GM19099 (cell line): ENCODE results near the gene SPPL2A.

Experiments
- POLR2A ChIP-seq: IDR thresholded peaks from 3 replicates; pipeline ENCODE4 v1.6.1; 2011; ENCODE audit warnings: low read depth; ENCODE audit not compliant: insufficient read length; ENCODE audit errors: extremely low read depth

Gene SPPL2A

DNA sequence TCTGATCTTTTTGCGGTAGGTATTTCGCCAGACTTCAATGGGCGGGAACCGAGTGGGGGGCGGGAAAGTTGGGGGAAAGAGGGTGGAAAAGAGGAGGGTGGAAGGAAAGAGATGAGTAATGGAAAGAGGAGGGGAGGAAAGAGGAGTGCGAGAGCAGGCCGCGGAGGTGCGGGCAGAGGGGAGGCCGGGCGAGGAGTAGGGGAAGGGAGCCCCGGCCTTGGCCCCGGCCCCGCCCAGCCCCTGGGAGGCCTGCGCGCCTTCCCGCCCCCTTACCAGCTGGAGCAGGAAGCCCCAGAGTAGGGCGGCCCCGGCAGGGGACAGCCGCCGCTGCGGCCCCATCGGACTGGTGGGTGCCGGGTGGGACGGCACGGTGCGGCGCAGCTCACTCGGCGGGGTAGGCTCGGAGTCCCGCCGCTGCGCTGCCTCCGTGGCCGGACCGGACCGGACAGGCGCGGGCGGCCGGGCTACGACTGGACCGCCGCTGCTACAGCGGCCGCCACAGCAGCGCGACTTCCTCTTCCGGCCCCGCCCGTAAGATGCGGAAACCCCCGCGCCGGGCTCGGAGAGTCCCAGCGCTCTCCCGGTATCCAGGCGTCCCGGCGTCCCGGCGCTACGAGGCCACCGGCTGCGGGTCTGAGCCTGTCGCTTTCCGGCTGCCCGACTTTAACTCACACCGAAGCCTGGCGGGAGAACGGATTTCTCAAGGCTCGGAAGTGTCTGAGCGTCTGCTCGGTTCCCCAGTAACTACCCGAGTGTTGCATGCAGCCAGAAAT lies at the start of gene SPPL2A:
Gene SPPL2A, minus strand, starts transcription at position 512 of the 773 bp plus-strand sequence. Its CDS starts 173 bp downstream, at position 339.
- TF ChIP-seq POLR2A, result peak; percentile 98

DNA sequence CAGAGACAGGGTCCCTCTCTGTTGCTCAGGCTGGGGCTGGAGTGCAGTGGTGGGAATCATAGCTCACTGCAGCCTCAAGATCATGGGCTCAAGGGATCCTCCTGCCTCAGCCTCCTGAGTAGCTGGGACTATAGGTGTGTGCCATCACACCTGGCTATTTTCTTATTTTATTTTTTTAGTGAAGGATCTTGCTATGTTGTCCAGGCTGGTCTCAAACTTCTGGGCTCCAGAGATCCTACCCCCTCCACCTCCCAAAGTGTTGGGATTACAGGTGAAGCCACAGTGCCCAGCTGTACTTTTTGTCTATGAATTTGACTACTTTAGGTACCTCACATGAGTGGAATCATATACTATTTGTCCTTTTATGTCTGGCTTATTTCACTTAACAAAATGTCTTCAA lies 49.1 kb upstream of the SPPL2A start:
- no peak for TF ChIP-seq POLR2A

GRCh38 chr15:50813865-50814264 lies 48.4 kb upstream of the SPPL2A start:
- no peak for TF ChIP-seq POLR2A

DNA sequence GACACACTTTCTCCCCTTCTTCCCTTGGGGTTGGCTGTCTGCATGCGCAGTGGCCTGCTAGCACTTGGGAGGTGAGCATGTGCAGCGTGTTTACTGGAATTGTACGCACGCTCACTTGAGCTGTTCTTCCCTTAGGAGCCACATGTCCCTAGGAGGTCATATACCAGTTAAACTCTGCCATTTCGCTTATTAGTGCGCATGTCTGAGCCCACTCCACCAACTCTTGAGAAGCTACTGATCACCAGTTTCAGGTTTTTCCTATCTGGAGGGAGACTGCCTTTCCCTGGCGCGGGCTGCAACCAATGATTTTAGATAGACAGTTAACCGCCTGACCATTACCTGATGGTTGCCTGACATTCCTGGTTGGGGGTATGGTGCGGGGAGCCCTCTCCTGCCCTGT lies 47.6 kb upstream of the SPPL2A start:
- TF ChIP-seq POLR2A, result no peak

GRCh38 chr15:50810128-50810527 lies 44.6 kb upstream of the SPPL2A start:
- no peak for TF ChIP-seq POLR2A

DNA sequence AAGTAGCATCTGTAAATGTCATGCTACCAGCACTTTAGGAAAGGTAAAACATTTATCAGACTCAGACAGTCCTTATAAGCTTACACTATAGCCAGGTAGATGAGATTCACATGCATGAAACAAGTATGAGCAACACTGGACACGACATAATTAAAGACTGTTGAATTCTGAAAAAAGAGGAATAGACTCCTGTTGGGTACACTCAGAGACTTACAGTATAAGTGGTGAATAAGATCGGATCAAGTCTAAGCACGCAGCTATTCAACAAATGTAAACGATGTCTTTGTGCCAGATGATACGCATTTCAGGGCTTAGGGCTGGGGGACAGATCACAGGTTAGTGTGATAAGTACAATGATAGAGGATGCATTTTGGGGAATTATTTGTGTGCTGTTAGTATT lies 43.2 kb upstream of the SPPL2A start:
- no peak for TF ChIP-seq POLR2A

DNA sequence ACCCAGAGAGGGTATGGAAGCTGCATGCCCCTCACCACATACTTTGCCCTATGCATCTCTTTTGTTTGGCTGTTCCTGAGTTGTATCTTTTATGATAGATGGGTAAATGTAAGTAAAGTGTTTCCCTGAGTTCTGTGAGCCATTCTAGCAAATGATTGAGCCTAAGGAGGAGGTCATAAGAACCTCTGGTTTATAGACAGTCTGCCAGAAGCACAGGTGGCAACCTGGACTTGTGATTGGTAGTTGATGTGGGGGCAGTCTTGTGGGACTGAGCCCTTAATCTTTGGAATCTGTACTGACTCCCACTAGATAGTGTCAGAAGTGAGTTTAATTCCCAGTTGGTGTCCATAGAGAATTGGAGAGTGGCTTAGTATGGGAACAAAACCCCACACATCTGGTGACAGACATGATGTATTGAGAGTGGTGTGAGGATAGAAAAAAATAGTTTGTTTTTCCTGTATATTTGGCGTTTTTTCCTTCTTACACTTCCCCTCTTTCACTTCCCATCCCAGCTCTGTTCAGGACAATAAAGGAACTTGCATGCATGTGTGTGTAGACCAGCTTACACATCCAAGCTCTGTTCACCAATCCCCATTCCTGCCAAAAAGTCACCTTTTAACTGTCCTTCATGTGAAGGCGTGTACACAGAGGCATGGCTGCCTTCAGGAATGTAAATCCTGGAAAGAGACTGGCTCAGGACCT lies 38.1 kb upstream of the SPPL2A start:
- TF ChIP-seq POLR2A, result no peak

- TF ChIP-seq POLR2A, result no peak
Observed at GRCh38 chr15:50800715-50801114, 35.2 kb upstream of the SPPL2A start.

DNA sequence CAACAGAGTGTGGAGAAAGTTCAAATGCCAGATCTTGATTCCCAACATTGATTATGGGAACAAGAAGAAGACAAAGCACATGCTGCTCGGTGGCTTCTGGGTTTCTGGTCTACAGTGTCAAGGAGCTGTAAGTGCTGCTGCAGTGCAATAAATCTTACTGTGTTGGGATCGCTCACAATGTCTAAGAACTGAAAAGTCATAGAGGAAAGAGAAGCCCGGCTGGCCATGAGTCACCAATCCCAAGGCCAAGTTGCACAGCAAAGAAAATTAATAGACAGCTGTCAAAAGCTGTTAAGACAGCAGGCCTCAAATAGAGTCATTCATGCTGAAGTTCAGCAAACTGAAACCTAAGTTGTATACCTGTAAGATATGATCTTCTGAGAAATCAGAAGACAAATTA lies 33.2 kb upstream of the SPPL2A start:
- no peak for TF ChIP-seq POLR2A

GRCh38 chr15:50797926-50798325 lies 32.4 kb upstream of the SPPL2A start:
- no peak for TF ChIP-seq POLR2A

- no peak for TF ChIP-seq POLR2A
Observed at GRCh38 chr15:50791486-50791885, 26.0 kb upstream of the SPPL2A start.

GRCh38 chr15:50790778-50791453 lies 25.4 kb upstream of the SPPL2A start:
- no peak for TF ChIP-seq POLR2A

DNA sequence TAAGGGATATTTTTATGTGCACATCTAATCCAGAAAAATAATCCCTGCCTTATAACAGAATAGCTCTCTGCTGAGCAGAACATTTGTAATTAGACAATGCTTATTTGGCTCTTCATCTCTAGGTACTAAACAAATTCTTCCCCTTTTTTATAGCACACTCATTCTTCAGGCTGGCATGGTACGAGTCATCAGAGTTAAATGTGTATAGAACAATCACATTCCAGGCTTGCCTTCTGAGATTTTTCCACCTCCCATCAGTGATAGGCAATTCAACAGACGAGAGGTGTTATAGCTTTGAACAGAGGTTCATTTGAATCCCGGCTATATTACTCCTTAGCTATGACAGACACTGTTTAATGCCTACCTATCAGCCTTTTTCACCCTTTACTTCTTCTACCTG lies 21.4 kb upstream of the SPPL2A start:
- TF ChIP-seq POLR2A, result no peak

GRCh38 chr15:50786438-50786837 lies 20.9 kb upstream of the SPPL2A start:
- TF ChIP-seq POLR2A, result no peak

DNA sequence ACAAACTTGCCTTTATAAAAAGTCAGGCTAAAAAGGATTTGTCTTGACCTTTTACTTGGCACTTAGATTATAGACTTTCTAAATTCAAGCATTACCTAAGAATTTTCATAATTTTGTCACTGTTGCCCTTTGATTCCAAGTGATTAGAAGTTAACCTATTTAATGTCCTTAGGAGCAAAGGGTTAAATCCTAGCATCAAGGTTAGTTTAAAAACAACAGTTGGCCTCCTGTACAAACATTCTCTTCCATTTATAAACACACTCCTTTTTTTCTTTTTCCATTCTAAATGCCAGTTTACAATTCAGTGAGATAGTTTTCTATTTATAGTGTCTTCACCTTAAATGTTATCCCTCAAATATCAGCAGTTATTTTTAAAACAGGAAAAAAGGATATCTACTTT lies 18.4 kb upstream of the SPPL2A start:
- no peak for TF ChIP-seq POLR2A

- no peak for TF ChIP-seq POLR2A
Observed at GRCh38 chr15:50783411-50783810, 17.9 kb upstream of the SPPL2A start.
